Measurements from ENCODE around the gene TP53.

GRCh38 chr17:7719661-7720060, 32.4 kb upstream of the TP53 start:
- no peak for TF ChIP-seq ZNF274 (IDR thresholded peaks at IDR 0.05; ENCODE audit: low read depth, low read length)
- TF ChIP-seq YY1 (IDR thresholded peaks at IDR 0.05; ENCODE audit: insufficient read depth, insufficient read length), result no peak
- no peak for TF ChIP-seq SUZ12 (IDR thresholded peaks at IDR 0.05; ENCODE audit: extremely low read depth, insufficient read depth, insufficient read length)
